ENCODE measurements around the gene DGAT2L6.

- TF ChIP-seq CTCF (conservative IDR thresholded peaks at IDR 0.05; ENCODE audit: low read length): no peak
- TF ChIP-seq EZH2phosphoT487 (IDR thresholded peaks at IDR 0.05; ENCODE audit: borderline replicate concordance, low read depth, low read length): no peak
Observed at GRCh38 chrX:70244881-70245280, 67.6 kb downstream of the DGAT2L6 start.
